Mesothelial cell of epicardium (in vitro differentiated cells): ENCODE results near the gene HCLS1. TPM values are rescaled to one million over a fixed set of nuclear protein-coding genes. Genes with fewer than 3 reads are reported as not detected.

Source experiments
- DNase-seq, 2 experiments: peaks; one replicate each; pipeline ENCODE4 v3.0.0; 2021; ENCODE audit warnings: low spot score in 2 of 2; ENCODE audit not compliant: unreplicated experiment in 2 of 2
- H3K27ac Mint-ChIP-seq: 2 replicates; pipeline ENCODE4 v1.8.0; 2021; ENCODE audit warnings: mixed read lengths
- H3K27me3 Mint-ChIP-seq: 2 replicates; pipeline ENCODE4 v1.8.0; 2021; ENCODE audit warnings: low read depth, mixed read lengths
- H3K36me3 Mint-ChIP-seq: 2 replicates; pipeline ENCODE4 v1.8.0; 2021; ENCODE audit warnings: mixed read lengths
- H3K4me1 Mint-ChIP-seq: 2 replicates; pipeline ENCODE4 v1.8.0; 2021; ENCODE audit warnings: mixed read lengths
- H3K4me3 Mint-ChIP-seq: 2 replicates; pipeline ENCODE4 v1.8.0; 2021; ENCODE audit warnings: mild to moderate bottlenecking, moderate library complexity, mixed read lengths
- H3K9me3 Mint-ChIP-seq: 2 replicates; pipeline ENCODE4 v1.8.0; 2021; ENCODE audit warnings: mixed read lengths
- CTCF ChIP-seq: fragments of 200-600 bp; sonication (generic); IDR thresholded peaks from one replicate; pipeline ENCODE4 v1.5.0; 2021; ENCODE audit warnings: antibody characterized with exemption; ENCODE audit not compliant: unreplicated experiment
- total RNA-seq: library from RNA; stranded (reverse); gene quantifications from 3 replicates; pipeline ENCODE4 v1.2.1, GENCODE V29; 2021

The HCLS1 gene
- total RNA-seq, 1 donor from 2014 or later, result 3.2 TPM

DNA sequence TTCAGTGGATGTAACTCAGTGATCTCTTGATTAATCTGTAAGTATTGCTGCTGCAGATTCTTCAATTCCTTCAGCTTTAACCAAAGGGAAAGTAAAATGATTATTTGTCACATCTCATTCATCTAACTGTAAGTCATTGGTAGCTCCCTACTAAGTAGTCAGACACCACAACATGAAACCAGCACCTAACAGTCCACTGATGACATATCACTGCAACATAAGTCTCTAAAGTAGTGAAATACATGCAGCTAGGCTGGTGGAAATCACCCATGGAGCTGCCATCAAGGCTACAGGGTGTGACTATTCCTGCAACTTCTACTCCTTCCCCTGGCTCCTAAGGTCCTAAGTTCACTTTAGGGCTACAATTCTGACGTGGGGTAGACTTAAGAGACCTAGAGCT, 21.1 kb upstream of the HCLS1 start:
- Mint-ChIP-seq H3K36me3 (peaks cover 53% of the 10 kb centered on the region), H3K4me3 (no peak overlapping the region), H3K4me1 (no peaks in the 10 kb centered on the region), H3K27me3 (no peaks in the 10 kb centered on the region), H3K27ac (no peak overlapping the region), H3K9me3 (peaks cover 25% of the 10 kb centered on the region)
- no peak for DNase-seq
- no peak for TF ChIP-seq CTCF

- no peaks in the 10 kb centered on the region for H3K27me3 Mint-ChIP-seq
- TF ChIP-seq CTCF, result no peak
- H3K36me3 Mint-ChIP-seq, result peaks cover 51% of the 10 kb centered on the region
- H3K4me3 Mint-ChIP-seq, result no peak overlapping the region
- no peaks in the 10 kb centered on the region for H3K4me1 Mint-ChIP-seq
- H3K9me3 Mint-ChIP-seq, result no peaks in the 10 kb centered on the region
- DNase-seq, result no peak
- no peak overlapping the region for H3K27ac Mint-ChIP-seq
Observed at GRCh38 chr3:121677141-121677540, 16.4 kb upstream of the HCLS1 start.

DNA sequence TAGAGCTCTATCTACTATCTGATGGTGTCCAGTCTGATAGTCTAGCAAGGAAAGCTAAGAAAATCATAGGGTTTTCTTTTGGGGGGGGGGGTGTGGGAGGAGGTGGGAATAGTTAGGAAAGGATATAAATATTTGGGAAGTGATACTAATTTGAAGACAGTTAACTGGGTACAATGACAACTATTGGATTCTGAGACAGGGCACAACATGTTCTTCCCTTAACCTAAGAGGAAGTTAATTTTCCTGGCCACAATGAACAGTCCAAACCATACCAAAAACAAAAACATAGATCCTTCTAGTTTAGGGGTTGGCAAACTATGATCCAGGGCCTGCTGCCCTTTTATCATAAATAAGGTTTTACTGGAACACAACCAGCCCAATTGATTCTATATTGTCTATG, 10.0 kb upstream of the HCLS1 start:
- no peak for TF ChIP-seq CTCF
- no peak for DNase-seq
- H3K36me3 Mint-ChIP-seq, result peaks cover 51% of the 10 kb centered on the region
- no peak overlapping the region for H3K27ac Mint-ChIP-seq
- no peaks in the 10 kb centered on the region for H3K27me3 Mint-ChIP-seq
- H3K9me3 Mint-ChIP-seq, result no peaks in the 10 kb centered on the region
- no peaks in the 10 kb centered on the region for H3K4me1 Mint-ChIP-seq
- no peak overlapping the region for H3K4me3 Mint-ChIP-seq

DNA sequence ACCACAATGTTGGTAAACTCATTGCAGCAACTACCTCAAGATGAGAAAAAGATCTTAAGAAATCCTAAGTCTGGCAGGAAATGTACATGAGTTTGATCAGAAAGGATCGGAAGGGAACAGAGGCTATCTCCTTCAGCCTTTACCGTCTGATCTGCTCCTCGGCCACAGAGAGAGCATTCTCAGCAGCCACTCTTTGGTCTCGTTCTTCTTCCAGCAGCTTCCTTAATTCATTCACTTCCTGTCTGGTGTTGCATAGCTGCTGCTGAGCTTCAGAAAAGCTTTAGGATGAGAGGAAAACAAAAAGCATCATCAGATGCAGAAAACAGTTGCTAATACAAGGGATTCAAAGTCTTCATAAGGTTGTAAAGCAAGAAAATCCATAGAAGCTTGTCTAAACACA, 6.6 kb upstream of the HCLS1 start:
- Mint-ChIP-seq H3K27me3 (no peaks in the 10 kb centered on the region), H3K9me3 (no peaks in the 10 kb centered on the region), H3K4me1 (no peaks in the 10 kb centered on the region), H3K36me3 (peaks cover 49% of the 10 kb centered on the region), H3K4me3 (no peak overlapping the region), H3K27ac (no peak overlapping the region)
- no peak for TF ChIP-seq CTCF
- no peak for DNase-seq

GRCh38 chr3:121665488-121665887, 4.8 kb upstream of the HCLS1 start:
- H3K36me3 Mint-ChIP-seq, result peaks cover 43% of the 10 kb centered on the region
- no peak for DNase-seq

More at GRCh38 chr3:121665488-121665887, 4.8 kb upstream of the HCLS1 start:
- TF ChIP-seq CTCF, result no peak
- peaks cover 8% of the 10 kb centered on the region for H3K4me1 Mint-ChIP-seq
- no peak overlapping the region for H3K27ac Mint-ChIP-seq
- H3K9me3 Mint-ChIP-seq, result no peaks in the 10 kb centered on the region
- no peaks in the 10 kb centered on the region for H3K27me3 Mint-ChIP-seq
- H3K4me3 Mint-ChIP-seq, result no peak overlapping the region
